Glomerular endothelial cell (primary cell): ENCODE measurements around the gene EMILIN1. TPM values are rescaled to one million over a fixed set of nuclear protein-coding genes. Genes with fewer than 3 reads are reported as not detected.
"Not testable (repeated sequence)": the region's sequence is repeated elsewhere in the genome, so short reads cannot be mapped to it uniquely, and the experiment has no call there.

ENCODE experiments used
- DNase-seq: peaks from one replicate; pipeline ENCODE4 v3.0.0-alpha.2; 2011; ENCODE audit warnings: low read depth, low spot score; ENCODE audit errors: extremely low read depth
- total RNA-seq: library from RNA; depleted of rRNA; stranded (reverse); fragments of >200 nt; gene quantifications from 2 replicates; pipeline ENCODE4 v1.2.3, GENCODE V29; 2015

Gene EMILIN1
- total RNA-seq, 1 donor from 2014 or later = 7.3 TPM

GRCh38 chr2:27118525-27119329 is 40.3 kb downstream of the EMILIN1 start, which contains the start of gene CGREF1:
TSS of gene CGREF1 (minus strand) at chr2:27119128. CDS start at chr2:27104366, 14,762 bp downstream.
- no peak for DNase-seq

DNA sequence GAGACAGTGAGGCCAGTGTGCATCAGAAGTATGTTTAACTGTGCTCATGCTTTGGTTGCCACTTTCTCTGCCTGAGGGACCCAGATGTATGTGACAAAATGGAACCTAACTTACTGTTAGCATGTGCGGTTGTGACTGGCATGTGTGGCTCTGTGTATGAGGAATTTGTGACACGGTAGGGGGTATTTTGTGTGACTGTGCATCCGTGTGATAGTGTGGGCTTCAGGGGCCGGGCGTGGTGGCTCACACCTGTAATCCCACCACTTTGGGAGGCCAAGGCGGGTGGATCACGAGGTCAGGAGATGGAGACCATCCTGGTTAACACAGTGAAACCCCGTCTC is 40.9 kb downstream of the EMILIN1 start:
- DNase-seq = not testable (repeated sequence)

GRCh38 chr2:27121906-27122305 is 43.5 kb downstream of the EMILIN1 start:
- no peak for DNase-seq

DNA sequence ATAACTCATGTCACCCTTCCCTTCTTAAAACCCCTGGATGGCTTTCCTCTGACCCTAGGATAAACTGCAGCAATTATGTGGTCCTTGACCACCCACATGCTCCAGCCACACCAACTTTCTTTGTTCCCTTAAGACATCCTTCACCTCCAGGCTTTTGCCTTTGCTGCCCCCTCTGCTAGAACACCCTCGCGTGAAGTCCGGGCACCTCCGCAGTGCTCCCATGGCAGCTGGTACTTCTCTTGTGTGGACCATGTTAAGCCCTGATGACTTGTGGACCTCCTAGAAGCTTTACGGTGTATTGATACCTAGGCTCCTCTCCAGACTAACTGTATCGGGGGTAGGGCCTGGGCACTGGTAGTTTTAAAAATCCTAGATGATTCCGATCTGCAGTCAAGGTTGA is 44.4 kb downstream of the EMILIN1 start:
- DNase-seq = no peak

GRCh38 chr2:27123302-27124150 is 45.1 kb downstream of the EMILIN1 start, which contains the start of gene ABHD1:
TSS of gene ABHD1 (plus strand) at chr2:27123815. CDS start at chr2:27123949, 134 bp downstream.
- DNase-seq = no peak

- no peak for DNase-seq
These were observed 46.7 kb downstream of the EMILIN1 start for GRCh38 chr2:27125104-27125503.

DNA sequence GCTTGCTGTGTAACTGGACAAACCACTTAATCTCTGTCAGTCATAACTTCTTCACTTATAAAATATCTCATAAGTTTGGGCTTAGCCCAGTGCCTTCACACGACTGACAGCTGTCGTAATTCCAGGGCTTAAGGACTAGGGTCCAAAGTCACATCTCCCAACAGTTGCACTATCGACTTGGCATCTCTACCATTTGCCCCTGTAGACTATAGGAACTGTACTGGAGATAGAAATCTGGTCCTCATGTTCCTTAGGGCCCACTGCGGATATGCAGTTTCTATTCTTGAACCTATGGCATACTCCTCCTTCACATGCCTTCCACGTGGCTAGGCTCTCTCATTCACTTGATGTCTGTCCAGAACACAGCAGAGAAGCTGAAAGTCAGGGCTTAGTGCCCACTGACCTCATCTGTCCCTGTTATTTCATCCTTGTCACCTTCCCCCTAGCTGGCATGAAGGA is 47.9 kb downstream of the EMILIN1 start:
- DNase-seq = no peak

DNA sequence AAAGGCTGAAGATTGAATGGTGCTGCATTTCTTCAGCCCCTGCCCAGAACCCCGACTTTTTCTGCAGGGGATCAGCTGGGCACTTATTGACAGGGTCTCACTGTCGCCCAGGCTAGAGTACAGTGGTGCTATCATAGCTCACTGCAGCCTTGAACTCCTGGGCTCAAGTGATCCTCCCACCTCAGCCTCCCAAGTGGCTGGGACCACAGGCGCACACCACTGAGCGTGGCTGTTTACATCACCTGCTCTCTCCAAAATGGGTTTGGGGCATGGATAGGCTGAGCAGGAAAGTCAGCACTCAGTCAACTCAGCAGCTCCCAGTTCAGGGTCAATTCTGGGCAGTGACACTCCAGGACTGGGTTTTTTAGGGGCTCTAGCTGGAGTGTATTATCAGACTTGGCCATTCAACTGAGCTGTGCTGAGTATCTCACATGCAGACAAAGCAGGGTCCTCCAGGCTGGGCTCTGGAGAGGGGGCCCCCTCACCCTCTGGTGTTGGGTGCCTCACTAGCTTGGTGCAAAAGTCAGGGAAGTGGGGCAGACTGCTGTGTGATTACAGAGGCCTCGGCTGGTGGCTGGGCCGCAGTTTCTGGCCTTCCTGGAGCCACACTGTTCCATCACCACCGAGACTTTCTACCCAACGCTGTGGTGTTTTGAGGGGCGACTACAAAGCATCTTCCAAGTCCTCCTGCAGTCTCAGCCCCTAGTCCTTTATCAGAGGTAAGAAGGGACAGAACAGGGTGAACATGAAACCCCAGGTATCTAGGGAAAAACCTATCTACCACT is 49.7 kb downstream of the EMILIN1 start:
- DNase-seq = no peak

GRCh38 chr2:27128668-27129571 is 50.5 kb downstream of the EMILIN1 start:
- DNase-seq = no peak

DNA sequence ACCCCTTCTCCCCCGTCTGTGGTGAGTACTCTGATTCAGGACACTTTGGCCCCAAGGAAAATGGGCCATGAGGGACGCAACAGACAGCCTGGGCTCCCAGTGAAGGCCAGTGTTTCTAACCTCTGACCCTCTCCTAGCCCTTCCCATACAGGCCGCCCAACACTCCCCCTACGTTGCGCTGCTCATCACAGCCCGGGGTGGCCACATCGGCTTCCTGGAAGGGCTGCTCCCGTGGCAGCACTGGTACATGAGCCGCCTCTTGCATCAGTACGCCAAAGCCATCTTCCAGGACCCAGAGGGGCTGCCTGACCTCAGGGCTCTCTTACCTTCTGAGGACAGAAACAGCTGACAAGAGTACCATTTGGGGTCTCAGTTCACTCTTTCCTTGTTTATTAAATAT is 52.0 kb downstream of the EMILIN1 start:
- DNase-seq = no peak

- DNase-seq = no peak
These were observed 53.0 kb downstream of the EMILIN1 start for GRCh38 chr2:27131429-27131828.

GRCh38 chr2:27133195-27133875 is 54.9 kb downstream of the EMILIN1 start:
- no peak for DNase-seq

GRCh38 chr2:27133905-27134780 is 55.7 kb downstream of the EMILIN1 start, which contains the start of gene PREB:
TSS of gene PREB (minus strand) at chr2:27134636. CDS start at chr2:27134421, 215 bp downstream.
- DNase-seq = no peak

- peak; percentile 45 for DNase-seq
These were observed 56.5 kb downstream of the EMILIN1 start for GRCh38 chr2:27134781-27135477.

GRCh38 chr2:27135478-27135955 is 57.1 kb downstream of the EMILIN1 start:
- DNase-seq = no peak
